Caki2 (cell line): ENCODE measurements around the gene PARD3. TPM values are rescaled to one million over a fixed set of nuclear protein-coding genes. Genes with fewer than 3 reads are reported as not detected.
"Not testable (repeated sequence)": the region's sequence is repeated elsewhere in the genome, so short reads cannot be mapped to it uniquely, and the experiment has no call there.

Experiments used
- DNase-seq: peaks from one replicate; pipeline ENCODE4 v3.0.0-alpha.2; 2015; ENCODE audit warnings: low read depth
- in situ Hi-C: cut with HindIII; loops from 2 replicates; pipeline ENCODE4 v1.10.0; 2016; ENCODE audit warnings: low sequenced_read_pairs, low pct_unique_long_range_greater_than_20kb, mixed read lengths
- total RNA-seq: library from RNA; depleted of rRNA; stranded (reverse); fragments of >200 nt; shearing (Covaris generic); gene quantifications from 2 replicates; pipeline ENCODE4 v1.2.3, GENCODE V29; 2014; ENCODE audit warnings: low replicate concordance

Gene PARD3
- total RNA-seq, 1 experiment from 2014 or later, result 237 TPM

- in situ Hi-C loops, result no loop called here
- no peak for DNase-seq
Observed at GRCh38 chr10:34715511-34716187, 99.4 kb downstream of the PARD3 start.

- in situ Hi-C loops, result no loop called here
- peak; percentile 40 for DNase-seq
Observed at GRCh38 chr10:34713875-34714274, 101.2 kb downstream of the PARD3 start.

- in situ Hi-C loops, result no loop called here
- DNase-seq, result no peak
Observed at GRCh38 chr10:34711500-34711899, 103.6 kb downstream of the PARD3 start.

GRCh38 chr10:34710391-34710751, 104.7 kb downstream of the PARD3 start:
- in situ Hi-C loops, result no loop called here
- no peak for DNase-seq

- no peak for DNase-seq
- in situ Hi-C loops, result no loop called here
Observed at GRCh38 chr10:34709637-34710390, 105.3 kb downstream of the PARD3 start.

- in situ Hi-C loops, result no loop called here
- DNase-seq, result no peak
Observed at GRCh38 chr10:34707656-34708055, 107.4 kb downstream of the PARD3 start.

GRCh38 chr10:34706992-34707391, 108.1 kb downstream of the PARD3 start:
- in situ Hi-C loops, DNase-seq: not testable (repeated sequence)

GRCh38 chr10:34706147-34706546, 108.9 kb downstream of the PARD3 start:
- in situ Hi-C loops, result no loop called here
- no peak for DNase-seq

- in situ Hi-C loops, result no loop called here
- no peak for DNase-seq
Observed at GRCh38 chr10:34705563-34705962, 109.5 kb downstream of the PARD3 start.

- in situ Hi-C loops, result no loop called here
- no peak for DNase-seq
Observed at GRCh38 chr10:34704526-34705184, 110.4 kb downstream of the PARD3 start.

- DNase-seq, result no peak
- in situ Hi-C loops, result no loop called here
Observed at GRCh38 chr10:34702982-34703381, 112.1 kb downstream of the PARD3 start.

- no peak for DNase-seq
- in situ Hi-C loops, result no loop called here
Observed at GRCh38 chr10:34702093-34702937, 112.8 kb downstream of the PARD3 start.

GRCh38 chr10:34701194-34701593, 113.9 kb downstream of the PARD3 start:
- in situ Hi-C loops, result no loop called here
- no peak for DNase-seq

GRCh38 chr10:34700752-34701151, 114.3 kb downstream of the PARD3 start:
- DNase-seq, in situ Hi-C loops: not testable (repeated sequence)

- in situ Hi-C loops, result no loop called here
Observed at GRCh38 chr10:34699904-34700517, 115.1 kb downstream of the PARD3 start.

GRCh38 chr10:34698979-34699378, 116.1 kb downstream of the PARD3 start:
- peak; percentile 84 for DNase-seq
- in situ Hi-C loops, result no loop called here

More at GRCh38 chr10:34699904-34700517, 115.1 kb downstream of the PARD3 start:
- peak; percentile 56 for DNase-seq

- DNase-seq, result peak; percentile 48
- in situ Hi-C loops, result no loop called here
Observed at GRCh38 chr10:34698248-34698831, 116.8 kb downstream of the PARD3 start.
